ENCODE measurements around the gene HSD3B1. TPM values are rescaled to one million over a fixed set of nuclear protein-coding genes. Genes with fewer than 3 reads are reported as not detected.

HSD3B1 gene
- polyA plus RNA-seq, 1 donor (not counting 4 experiments of a cell fraction or from before 2014, with no cell fraction given) = 0.34 TPM

- DNase-seq (ENCODE audit: low read depth, low spot score) = no peak
Observed at GRCh38 chr1:119489201-119489600, 17.8 kb upstream of the HSD3B1 start.

DNA sequence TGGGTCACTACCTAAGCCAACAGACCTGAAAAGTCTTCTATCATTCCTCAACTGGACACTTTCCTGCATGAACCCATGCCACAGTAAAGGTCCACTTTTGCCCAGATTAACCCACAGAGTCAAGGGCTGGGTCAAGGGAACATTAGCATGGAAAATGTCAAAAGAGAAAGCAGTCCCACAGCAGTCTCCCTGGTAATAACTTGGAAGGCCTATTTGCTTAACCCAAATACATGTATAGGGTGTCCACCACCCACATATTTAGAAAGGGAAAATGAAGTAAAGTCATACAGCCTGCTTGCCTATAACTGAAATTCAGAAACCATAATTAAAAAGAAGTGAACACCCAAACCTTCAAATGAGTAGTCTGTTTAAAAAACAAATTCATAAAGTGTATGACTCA lies 16.1 kb upstream of the HSD3B1 start:
- Histone ChIP-seq H3K4me1 (ENCODE audit: control insufficient read depth, extremely low read depth, insufficient read depth, low read length) (no peaks in the 10 kb centered on the region), H3K9me1 (ENCODE audit: control insufficient read depth, extremely low read depth, insufficient read depth, low read length) (no peaks in the 10 kb centered on the region), H3K27me3 (ENCODE audit: control insufficient read depth, extremely low read depth, insufficient read depth, low read length) (no peaks in the 10 kb centered on the region), H3K9me3 (ENCODE audit: control insufficient read depth, low read depth, low read length) (no peaks in the 10 kb centered on the region), H3K9ac (ENCODE audit: control insufficient read depth, extremely low read depth, insufficient read depth, low read length) (no peak overlapping the region), H3K36me3 (ENCODE audit: control insufficient read depth in 2 of 2, extremely low read depth in 1 of 2, insufficient read depth in 2 of 2, low read length in 2 of 2) (no peaks in the 10 kb centered on the region), H3K79me2 (ENCODE audit: control insufficient read depth, insufficient read depth, low read length) (no peaks in the 10 kb centered on the region), H3K4me3 (ENCODE audit: control insufficient read depth in 2 of 3, extremely low read depth in 1 of 3, insufficient read depth in 2 of 3, low read depth in 1 of 3, low read length in 3 of 3) (no peak overlapping the region), H2AFZ (ENCODE audit: control insufficient read depth, low read length) (no peak overlapping the region), H3K4me2 (ENCODE audit: control insufficient read depth, extremely low read depth, insufficient read depth, low read depth, low read length) (no peak overlapping the region), H3K27ac (ENCODE audit: control insufficient read depth, insufficient read depth, low read length) (no peak overlapping the region), H4K20me1 (ENCODE audit: control insufficient read depth, extremely low read depth, insufficient read depth, low read length) (no peaks in the 10 kb centered on the region)
- TF ChIP-seq, protein P1, sequence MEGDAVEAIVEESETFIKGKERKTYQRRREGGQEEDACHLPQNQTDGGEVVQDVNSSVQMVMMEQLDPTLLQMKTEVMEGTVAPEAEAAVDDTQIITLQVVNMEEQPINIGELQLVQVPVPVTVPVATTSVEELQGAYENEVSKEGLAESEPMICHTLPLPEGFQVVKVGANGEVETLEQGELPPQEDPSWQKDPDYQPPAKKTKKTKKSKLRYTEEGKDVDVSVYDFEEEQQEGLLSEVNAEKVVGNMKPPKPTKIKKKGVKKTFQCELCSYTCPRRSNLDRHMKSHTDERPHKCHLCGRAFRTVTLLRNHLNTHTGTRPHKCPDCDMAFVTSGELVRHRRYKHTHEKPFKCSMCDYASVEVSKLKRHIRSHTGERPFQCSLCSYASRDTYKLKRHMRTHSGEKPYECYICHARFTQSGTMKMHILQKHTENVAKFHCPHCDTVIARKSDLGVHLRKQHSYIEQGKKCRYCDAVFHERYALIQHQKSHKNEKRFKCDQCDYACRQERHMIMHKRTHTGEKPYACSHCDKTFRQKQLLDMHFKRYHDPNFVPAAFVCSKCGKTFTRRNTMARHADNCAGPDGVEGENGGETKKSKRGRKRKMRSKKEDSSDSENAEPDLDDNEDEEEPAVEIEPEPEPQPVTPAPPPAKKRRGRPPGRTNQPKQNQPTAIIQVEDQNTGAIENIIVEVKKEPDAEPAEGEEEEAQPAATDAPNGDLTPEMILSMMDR (optimal IDR thresholded peaks at IDR 0.05 in 1 of 3, IDR thresholded peaks at IDR 0.05 in 1 of 3, conservative IDR thresholded peaks at IDR 0.05 in 1 of 3; ENCODE audit: extremely low read depth in 1 of 3, insufficient read depth in 2 of 3, low read length in 3 of 3) = no peak
- no peak for TF ChIP-seq EZH2 (IDR thresholded peaks at IDR 0.05; ENCODE audit: low read length)
- DNase-seq (ENCODE audit: low read depth, low spot score) (no peak), FAIRE-seq (no peak)
- dilution Hi-C loops (cut with MboI; ENCODE audit: extremely low pct_ligation_motif_present, low sequenced_read_pairs) = no loop called here

More at GRCh38 chr1:119489201-119489600, 17.8 kb upstream of the HSD3B1 start:
- Histone ChIP-seq H3K4me3 (ENCODE audit: control insufficient read depth in 2 of 3, extremely low read depth in 1 of 3, insufficient read depth in 2 of 3, low read depth in 1 of 3, low read length in 3 of 3) (no peak overlapping the region), H3K4me2 (ENCODE audit: control insufficient read depth, extremely low read depth, insufficient read depth, low read depth, low read length) (no peak overlapping the region), H3K9me3 (ENCODE audit: control insufficient read depth, low read depth, low read length) (no peaks in the 10 kb centered on the region), H4K20me1 (ENCODE audit: control insufficient read depth, extremely low read depth, insufficient read depth, low read length) (no peaks in the 10 kb centered on the region), H3K9me1 (ENCODE audit: control insufficient read depth, extremely low read depth, insufficient read depth, low read length) (no peaks in the 10 kb centered on the region), H2AFZ (ENCODE audit: control insufficient read depth, low read length) (no peak overlapping the region), H3K4me1 (ENCODE audit: control insufficient read depth, extremely low read depth, insufficient read depth, low read length) (no peaks in the 10 kb centered on the region), H3K79me2 (ENCODE audit: control insufficient read depth, insufficient read depth, low read length) (no peaks in the 10 kb centered on the region), H3K9ac (ENCODE audit: control insufficient read depth, extremely low read depth, insufficient read depth, low read length) (no peak overlapping the region), H3K36me3 (ENCODE audit: control insufficient read depth in 2 of 2, extremely low read depth in 1 of 2, insufficient read depth in 2 of 2, low read length in 2 of 2) (no peaks in the 10 kb centered on the region), H3K27me3 (ENCODE audit: control insufficient read depth, extremely low read depth, insufficient read depth, low read length) (no peaks in the 10 kb centered on the region), H3K27ac (ENCODE audit: control insufficient read depth, insufficient read depth, low read length) (no peak overlapping the region)
- dilution Hi-C loops (cut with MboI; ENCODE audit: extremely low pct_ligation_motif_present, low sequenced_read_pairs) = no loop called here
- TF ChIP-seq, protein P1 (optimal IDR thresholded peaks at IDR 0.05 in 1 of 3, IDR thresholded peaks at IDR 0.05 in 1 of 3, conservative IDR thresholded peaks at IDR 0.05 in 1 of 3; ENCODE audit: extremely low read depth in 1 of 3, insufficient read depth in 2 of 3, low read length in 3 of 3) = no peak
- TF ChIP-seq EZH2 (IDR thresholded peaks at IDR 0.05; ENCODE audit: low read length) = no peak
- no peak for FAIRE-seq

All from keratinocyte (primary cell).